Measurements from ENCODE around the gene AFF3. TPM values are rescaled to one million over a fixed set of nuclear protein-coding genes. Genes with fewer than 3 reads are reported as not detected.

Gene AFF3
- total RNA-seq, 1 experiment from 2014 or later, result 0.61 TPM

DNA sequence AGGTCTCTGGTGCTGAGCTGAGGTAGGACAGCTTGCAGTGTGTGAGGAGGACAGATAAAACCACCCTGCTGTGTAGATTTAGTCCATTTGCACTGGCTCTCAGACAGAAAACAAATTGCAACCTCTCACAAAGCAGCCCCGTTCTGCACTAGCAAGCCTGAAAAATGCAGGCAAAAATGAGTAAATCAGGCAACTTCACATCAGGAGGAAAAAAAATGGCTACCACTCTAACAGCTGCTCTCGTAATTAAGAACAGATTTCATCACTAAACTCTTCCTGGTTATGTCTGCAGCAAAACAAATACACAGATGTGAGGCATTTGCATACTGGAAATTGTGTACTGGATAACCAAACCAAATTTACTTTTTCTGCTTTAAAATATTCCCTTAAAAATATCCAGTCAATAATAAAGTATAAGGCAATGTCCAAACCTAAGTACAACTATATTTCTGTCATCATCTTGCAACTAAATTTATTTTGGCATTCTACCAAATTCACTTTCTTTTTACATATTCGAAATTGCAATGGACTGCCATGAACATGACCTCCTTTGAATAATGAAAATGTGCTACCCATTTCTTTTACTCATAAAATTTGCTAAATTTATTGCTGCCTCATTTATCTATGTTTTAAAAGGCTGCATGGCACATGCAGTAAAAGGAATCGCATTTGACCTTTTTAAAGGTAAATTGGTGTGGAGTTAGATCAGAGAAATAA is 157.4 kb downstream of the AFF3 start:
- H3K36me3 ChIP-seq (ENCODE audit: control insufficient read depth in 1 of 2, insufficient read depth in 2 of 2, low read length in 2 of 2), result no peaks in the 10 kb centered on the region
- POLR2A ChIA-PET, result no interaction called here
- peaks cover 53% of the 10 kb centered on the region for H3K27me3 ChIP-seq (ENCODE audit: insufficient read depth, low read length)
- H3K4me1 ChIP-seq (ENCODE audit: control insufficient read depth in 1 of 2, insufficient read depth in 2 of 2, low read length in 2 of 2), result no peaks in the 10 kb centered on the region
- no peak overlapping the region for H3K27ac ChIP-seq (ENCODE audit: low read depth, low read length)
- RAD21 ChIA-PET (ENCODE audit: low non-redundant PET in 1 of 2, low total read pairs in 2 of 2, uncharacterized antibody in 2 of 2, unreplicated experiment in 2 of 2), result no interaction called here
- H3K4me3 ChIP-seq (replicated peaks in 1 of 2; ENCODE audit: low read depth in 1 of 2, low read length in 2 of 2), result no peak overlapping the region
- H2AFZ ChIP-seq (ENCODE audit: low read depth, low read length, poor library complexity, severe bottlenecking), result no peak overlapping the region
- H3K9ac ChIP-seq (ENCODE audit: low read length), result no peak overlapping the region
- H3K9me3 ChIP-seq (ENCODE audit: control insufficient read depth in 1 of 2, insufficient read depth in 1 of 2, low read depth in 1 of 2, low read length in 2 of 2), result no peaks in the 10 kb centered on the region
- CTCF ChIA-PET, result no interaction called here
- ATAC-seq (no peak), DNase-seq (ENCODE audit: low read depth, low spot score) (no peak)
- intact Hi-C loops (cut with micrococcal nuclease), result loop anchor here (5.0 kb wide), 1 partner anchor 52 kb away; no protein-coding TSS in a partner anchor
- H4K20me1 ChIP-seq (ENCODE audit: insufficient read depth), result no peaks in the 10 kb centered on the region
- BruUV-seq (replicated peaks), result no TSS peak
- H3K9me2 ChIP-seq (ENCODE audit: insufficient read depth), result no peaks in the 10 kb centered on the region
- TF ChIP-seq POLR2AphosphoS5 (IDR thresholded peaks at IDR 0.05; ENCODE audit: low read depth, low read length) (no peak), CEBPB (IDR thresholded peaks at IDR 0.05; ENCODE audit: low read depth) (no peak), ZFX (IDR thresholded peaks at IDR 0.05) (no peak)
- TF ChIP-seq, protein P1, sequence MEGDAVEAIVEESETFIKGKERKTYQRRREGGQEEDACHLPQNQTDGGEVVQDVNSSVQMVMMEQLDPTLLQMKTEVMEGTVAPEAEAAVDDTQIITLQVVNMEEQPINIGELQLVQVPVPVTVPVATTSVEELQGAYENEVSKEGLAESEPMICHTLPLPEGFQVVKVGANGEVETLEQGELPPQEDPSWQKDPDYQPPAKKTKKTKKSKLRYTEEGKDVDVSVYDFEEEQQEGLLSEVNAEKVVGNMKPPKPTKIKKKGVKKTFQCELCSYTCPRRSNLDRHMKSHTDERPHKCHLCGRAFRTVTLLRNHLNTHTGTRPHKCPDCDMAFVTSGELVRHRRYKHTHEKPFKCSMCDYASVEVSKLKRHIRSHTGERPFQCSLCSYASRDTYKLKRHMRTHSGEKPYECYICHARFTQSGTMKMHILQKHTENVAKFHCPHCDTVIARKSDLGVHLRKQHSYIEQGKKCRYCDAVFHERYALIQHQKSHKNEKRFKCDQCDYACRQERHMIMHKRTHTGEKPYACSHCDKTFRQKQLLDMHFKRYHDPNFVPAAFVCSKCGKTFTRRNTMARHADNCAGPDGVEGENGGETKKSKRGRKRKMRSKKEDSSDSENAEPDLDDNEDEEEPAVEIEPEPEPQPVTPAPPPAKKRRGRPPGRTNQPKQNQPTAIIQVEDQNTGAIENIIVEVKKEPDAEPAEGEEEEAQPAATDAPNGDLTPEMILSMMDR (IDR thresholded peaks at IDR 0.05 in 2 of 3, conservative IDR thresholded peaks at IDR 0.05 in 1 of 3; ENCODE audit: borderline replicate concordance in 1 of 3, insufficient read depth in 1 of 3, low read depth in 2 of 3, low read length in 2 of 3), result no peak
- no peak overlapping the region for H3K4me2 ChIP-seq (ENCODE audit: low read length)
- no peaks in the 10 kb centered on the region for H3K79me2 ChIP-seq (ENCODE audit: insufficient read depth, low read length)

DNA sequence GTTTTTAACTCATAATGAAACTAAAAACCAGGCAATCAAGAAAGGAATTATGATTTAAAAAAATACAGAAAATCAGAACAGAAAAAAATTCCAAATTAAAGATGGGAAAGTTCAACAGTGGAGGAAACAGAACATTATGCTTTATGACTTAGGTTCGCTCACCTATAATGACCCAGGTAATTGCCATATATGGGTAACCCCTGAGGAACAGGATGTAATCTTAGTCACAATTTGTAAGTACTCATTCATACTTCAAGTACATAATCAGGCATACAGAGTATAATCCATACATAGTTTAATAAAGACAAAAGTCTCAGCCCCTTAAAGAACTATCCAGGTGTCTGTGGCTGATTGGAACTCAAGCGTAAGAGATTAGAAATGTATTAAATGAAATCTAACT is 159.6 kb downstream of the AFF3 start:
- H2AFZ ChIP-seq (ENCODE audit: low read depth, low read length, poor library complexity, severe bottlenecking), result no peak overlapping the region
- no peak for ATAC-seq
- ChIA-PET POLR2A (no interaction called here), CTCF (no interaction called here), RAD21 (ENCODE audit: low non-redundant PET in 1 of 2, low total read pairs in 2 of 2, uncharacterized antibody in 2 of 2, unreplicated experiment in 2 of 2) (no interaction called here)
- no peaks in the 10 kb centered on the region for H3K4me1 ChIP-seq (ENCODE audit: control insufficient read depth in 1 of 2, insufficient read depth in 2 of 2, low read length in 2 of 2)
- no peak overlapping the region for H3K27ac ChIP-seq (ENCODE audit: low read depth, low read length)
- no peak overlapping the region for H3K9ac ChIP-seq (ENCODE audit: low read length)
- H3K79me2 ChIP-seq (ENCODE audit: insufficient read depth, low read length), result no peaks in the 10 kb centered on the region
- BruUV-seq (replicated peaks), result no TSS peak
- intact Hi-C loops (cut with micrococcal nuclease), result no loop called here
- H3K36me3 ChIP-seq (ENCODE audit: control insufficient read depth in 1 of 2, insufficient read depth in 2 of 2, low read length in 2 of 2), result no peaks in the 10 kb centered on the region
- H3K9me3 ChIP-seq (ENCODE audit: control insufficient read depth in 1 of 2, insufficient read depth in 1 of 2, low read depth in 1 of 2, low read length in 2 of 2), result no peaks in the 10 kb centered on the region
- no peaks in the 10 kb centered on the region for H3K9me2 ChIP-seq (ENCODE audit: insufficient read depth)
- no peak for DNase-seq (ENCODE audit: low read depth, low spot score)
- no peaks in the 10 kb centered on the region for H4K20me1 ChIP-seq (ENCODE audit: insufficient read depth)
- no peak overlapping the region for H3K4me2 ChIP-seq (ENCODE audit: low read length)
- no peak overlapping the region for H3K4me3 ChIP-seq (replicated peaks in 1 of 2; ENCODE audit: low read depth in 1 of 2, low read length in 2 of 2)
- peaks cover 45% of the 10 kb centered on the region for H3K27me3 ChIP-seq (ENCODE audit: insufficient read depth, low read length)
- TF ChIP-seq, protein P2, sequence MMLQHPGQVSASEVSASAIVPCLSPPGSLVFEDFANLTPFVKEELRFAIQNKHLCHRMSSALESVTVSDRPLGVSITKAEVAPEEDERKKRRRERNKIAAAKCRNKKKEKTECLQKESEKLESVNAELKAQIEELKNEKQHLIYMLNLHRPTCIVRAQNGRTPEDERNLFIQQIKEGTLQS (IDR thresholded peaks at IDR 0.05), result no peak
- TF ChIP-seq SP1 (IDR thresholded peaks at IDR 0.05; ENCODE audit: low read depth) (no peak), EGR1 (IDR thresholded peaks at IDR 0.05; ENCODE audit: low read depth) (no peak), RAD21 (IDR thresholded peaks at IDR 0.05; ENCODE audit: low read depth) (no peak), JUND (IDR thresholded peaks at IDR 0.05) (no peak), SIN3A (IDR thresholded peaks at IDR 0.05; ENCODE audit: low read depth) (no peak), CEBPB (IDR thresholded peaks at IDR 0.05; ENCODE audit: low read depth) (no peak), EZH2phosphoT487 (IDR thresholded peaks at IDR 0.05; ENCODE audit: borderline replicate concordance) (no peak)
- TF ChIP-seq, protein P3, sequence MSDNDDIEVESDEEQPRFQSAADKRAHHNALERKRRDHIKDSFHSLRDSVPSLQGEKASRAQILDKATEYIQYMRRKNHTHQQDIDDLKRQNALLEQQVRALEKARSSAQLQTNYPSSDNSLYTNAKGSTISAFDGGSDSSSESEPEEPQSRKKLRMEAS (IDR thresholded peaks at IDR 0.05), result no peak
- TF ChIP-seq, protein P1 (IDR thresholded peaks at IDR 0.05 in 2 of 3, conservative IDR thresholded peaks at IDR 0.05 in 1 of 3; ENCODE audit: borderline replicate concordance in 1 of 3, insufficient read depth in 1 of 3, low read depth in 2 of 3, low read length in 2 of 3), result no peak
- TF ChIP-seq, protein P4, sequence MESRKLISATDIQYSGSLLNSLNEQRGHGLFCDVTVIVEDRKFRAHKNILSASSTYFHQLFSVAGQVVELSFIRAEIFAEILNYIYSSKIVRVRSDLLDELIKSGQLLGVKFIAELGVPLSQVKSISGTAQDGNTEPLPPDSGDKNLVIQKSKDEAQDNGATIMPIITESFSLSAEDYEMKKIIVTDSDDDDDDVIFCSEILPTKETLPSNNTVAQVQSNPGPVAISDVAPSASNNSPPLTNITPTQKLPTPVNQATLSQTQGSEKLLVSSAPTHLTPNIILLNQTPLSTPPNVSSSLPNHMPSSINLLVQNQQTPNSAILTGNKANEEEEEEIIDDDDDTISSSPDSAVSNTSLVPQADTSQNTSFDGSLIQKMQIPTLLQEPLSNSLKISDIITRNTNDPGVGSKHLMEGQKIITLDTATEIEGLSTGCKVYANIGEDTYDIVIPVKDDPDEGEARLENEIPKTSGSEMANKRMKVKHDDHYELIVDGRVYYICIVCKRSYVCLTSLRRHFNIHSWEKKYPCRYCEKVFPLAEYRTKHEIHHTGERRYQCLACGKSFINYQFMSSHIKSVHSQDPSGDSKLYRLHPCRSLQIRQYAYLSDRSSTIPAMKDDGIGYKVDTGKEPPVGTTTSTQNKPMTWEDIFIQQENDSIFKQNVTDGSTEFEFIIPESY (IDR thresholded peaks at IDR 0.05; ENCODE audit: extremely low read depth, insufficient replicate concordance, low read length), result no peak

Measured in HCT116 (cell line).